CD14-positive monocyte (primary cell): ENCODE data around the gene TM9SF3. TPM values are rescaled to one million over a fixed set of nuclear protein-coding genes. Genes with fewer than 3 reads are reported as not detected.
A peak's percentile ranks its signal among the peaks of the same experiment; 100 is the strongest.

ENCODE experiments used
- DNase-seq, 3 donors: peaks; one replicate each; pipeline ENCODE4 v3.0.0-alpha.2; 2011 to 2022
- H2AFZ ChIP-seq: 2 replicates; pipeline ENCODE4 v1.6.0; 2012; ENCODE audit warnings: mild to moderate bottlenecking, low read depth, low read length, inconsistent platforms; ENCODE audit not compliant: insufficient read depth, poor library complexity, severe bottlenecking
- H3K27ac ChIP-seq, 2 donors: 1 replicate in 1 of 2; 2 replicates in 1 of 2; pipeline ENCODE4 v1.5.1; 2012 to 2013; ENCODE audit warnings: low read length in 2 of 2, control low read depth in 1 of 2, inconsistent platforms in 1 of 2, low read depth in 1 of 2, mild to moderate bottlenecking in 1 of 2
- H3K27me3 ChIP-seq, 2 donors: one replicate each; pipeline versions ENCODE4 v1.6.0 to v1.6.1; 2011 to 2013; ENCODE audit warnings: low read length in 2 of 2; ENCODE audit not compliant: control insufficient read depth in 2 of 2, insufficient read depth in 2 of 2
- H3K36me3 ChIP-seq, 2 donors: replicated peaks in 1 of 2; 1 replicate in 1 of 2; 2 replicates in 1 of 2; pipeline versions ENCODE4 v1.5.1 to v1.6.1; 2012 to 2013; ENCODE audit warnings: low read length in 2 of 2, control low read depth in 1 of 2, inconsistent platforms in 1 of 2, mild to moderate bottlenecking in 1 of 2; ENCODE audit not compliant: insufficient read depth in 2 of 2, control insufficient read depth in 1 of 2
- H3K4me1 ChIP-seq, 2 donors: 1 replicate in 1 of 2; 2 replicates in 1 of 2; pipeline versions ENCODE4 v1.5.1 to v1.6.1; 2012 to 2013; ENCODE audit warnings: low read length in 2 of 2, control low read depth in 1 of 2, inconsistent platforms in 1 of 2, mild to moderate bottlenecking in 1 of 2, moderate library complexity in 1 of 2; ENCODE audit not compliant: insufficient read depth in 2 of 2, control insufficient read depth in 1 of 2
- H3K4me2 ChIP-seq: replicated peaks from 2 replicates; pipeline ENCODE3; 2012; ENCODE audit warnings: low read length, moderate library complexity, mild to moderate bottlenecking; ENCODE audit not compliant: poor library complexity, severe bottlenecking; ENCODE audit errors: extremely low read depth
- H3K4me3 ChIP-seq, 3 experiments: fragments of 200-600 bp in 1 of 3; sonication (generic) in 1 of 3; replicated peaks in 1 of 3; 1 replicate in 2 of 3; 2 replicates in 1 of 3; pipeline ENCODE4 v1.5.1; 2011 to 2013; ENCODE audit warnings: low read length in 3 of 3, mild to moderate bottlenecking in 3 of 3, control low read depth in 2 of 3, low read depth in 2 of 3, inconsistent platforms in 1 of 3, moderate library complexity in 1 of 3
- H3K79me2 ChIP-seq: 2 replicates; pipeline ENCODE4 v1.6.0; 2012; ENCODE audit warnings: mild to moderate bottlenecking, control low read depth, inconsistent platforms, low read length, moderate library complexity; ENCODE audit not compliant: insufficient read depth
- H3K9ac ChIP-seq: 2 replicates; pipeline ENCODE4 v1.6.0; 2017; ENCODE audit warnings: low read length, mild to moderate bottlenecking; ENCODE audit not compliant: insufficient read depth, poor library complexity, severe bottlenecking
- H3K9me3 ChIP-seq, 2 donors: replicated peaks in 1 of 2; 1 replicate in 1 of 2; 2 replicates in 1 of 2; pipeline versions ENCODE4 v1.5.1 to v1.6.1; 2012 to 2013; ENCODE audit warnings: low read length in 2 of 2, control low read depth in 1 of 2; ENCODE audit not compliant: control insufficient read depth in 1 of 2, insufficient read depth in 1 of 2
- H4K20me1 ChIP-seq: 2 replicates; pipeline ENCODE4 v1.6.0; 2012; ENCODE audit warnings: mild to moderate bottlenecking, low read length, control low read depth, moderate library complexity; ENCODE audit not compliant: insufficient read depth
- H3K27ac Mint-ChIP-seq, 7 donors: one replicate each; pipeline ENCODE4 v1.8.0; 2020; ENCODE audit warnings: mild to moderate bottlenecking in 7 of 7, mixed read lengths in 7 of 7, moderate library complexity in 6 of 7, inconsistent platforms in 2 of 7
- H3K27me3 Mint-ChIP-seq, 3 donors: one replicate each; pipeline ENCODE4 v1.8.0; 2021 to 2022; ENCODE audit warnings: low read depth in 3 of 3, mild to moderate bottlenecking in 3 of 3, mixed read lengths in 3 of 3, moderate library complexity in 3 of 3, inconsistent platforms in 1 of 3
- H3K36me3 Mint-ChIP-seq, 2 donors: one replicate each; pipeline ENCODE4 v1.8.0; 2020; ENCODE audit warnings: mixed read lengths in 2 of 2, inconsistent platforms in 1 of 2, mild to moderate bottlenecking in 1 of 2
- H3K4me1 Mint-ChIP-seq: one replicate; pipeline ENCODE4 v1.8.0; 2020; ENCODE audit warnings: mild to moderate bottlenecking, mixed read lengths
- H3K4me3 Mint-ChIP-seq, 2 donors: one replicate each; pipeline ENCODE4 v1.8.0; 2020; ENCODE audit warnings: mild to moderate bottlenecking in 2 of 2, mixed read lengths in 2 of 2, moderate library complexity in 1 of 2
- H3K9me3 Mint-ChIP-seq, 7 donors: one replicate each; pipeline ENCODE4 v1.8.0; 2020 to 2022; ENCODE audit warnings: mixed read lengths in 7 of 7, mild to moderate bottlenecking in 6 of 7, moderate library complexity in 6 of 7, inconsistent platforms in 2 of 7
- WGBS: methylation state at CpG from one replicate; pipeline ENCODE4 v1.1.5; 2013; ENCODE audit warnings: missing lambda C conversion rate; ENCODE audit not compliant: insufficient coverage; 5-methylcytosine and 5-hydroxymethylcytosine counted together
- intact Hi-C, 2 donors: fragments of 100-400 bp; cut with micrococcal nuclease; formaldehyde crosslinking; loops; one replicate each; pipeline versions ENCODE4 v1.15.0 to v1.15.1; 2023
- polyA plus RNA-seq, 3 donors: library from polyadenylated mRNA; depleted of rRNA in 1 of 3; unstranded in 2 of 3; stranded (reverse) in 1 of 3; fragments of 300-500 nt in 2 of 3; fragments of >200 nt in 1 of 3; fragmentation: Illumina TruSeq in 2 of 3; gene quantifications; 1 replicate in 2 of 3; 2 replicates in 1 of 3; pipeline ENCODE4 v1.2.3, GENCODE V29; 2012 to 2021
- TF ChIP-seq, protein P1 (sequence below): fragments of 200-600 bp; IDR thresholded peaks from one replicate; pipeline ENCODE4 v1.8.0; 2022; ENCODE audit warnings: antibody characterized with exemption, mild to moderate bottlenecking

The TM9SF3 gene
- polyA plus RNA-seq, 3 donors: 23.9 to 67.1 (median 59.9) TPM

DNA sequence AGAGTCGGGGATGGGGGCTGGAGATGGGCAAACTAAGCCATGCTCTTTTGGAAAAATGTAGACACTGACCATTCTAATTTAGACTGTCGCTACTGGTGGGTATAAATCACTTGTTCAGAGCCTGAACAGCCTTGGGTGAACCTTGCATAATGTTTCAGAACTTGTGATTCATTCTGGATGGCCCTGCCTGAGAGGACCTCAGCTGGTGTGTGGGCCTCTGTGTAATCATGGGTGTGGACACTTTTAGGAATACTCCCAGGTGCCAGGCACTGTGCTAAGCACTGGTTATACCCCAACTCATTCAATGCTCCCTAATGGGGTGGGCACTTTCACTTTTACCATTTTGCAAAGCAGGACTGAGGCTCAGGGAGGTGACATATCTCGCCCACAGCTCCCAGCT is 26.8 kb upstream of the TM9SF3 start:
- no peak overlapping the region for H3K4me3 Mint-ChIP-seq
- H3K9ac ChIP-seq: no peak overlapping the region
- H3K27me3 ChIP-seq: no peaks in the 10 kb centered on the region
- H3K27ac Mint-ChIP-seq: peak overlapping the region in 1 of 7 donors; percentile 13
- H3K4me1 Mint-ChIP-seq: peaks cover 1% of the 10 kb centered on the region
- H3K27ac ChIP-seq: peak overlapping the region in 1 of 2 donors; percentile 28
- no peak overlapping the region for H2AFZ ChIP-seq
- H3K36me3 Mint-ChIP-seq: peaks cover 91 to 98% of the 10 kb centered on the region in 2 donors
- H3K79me2 ChIP-seq: peaks cover 4% of the 10 kb centered on the region
- WGBS: 100% methylated on average over 1 of the region's 3 CpGs
- TF ChIP-seq, protein P1, sequence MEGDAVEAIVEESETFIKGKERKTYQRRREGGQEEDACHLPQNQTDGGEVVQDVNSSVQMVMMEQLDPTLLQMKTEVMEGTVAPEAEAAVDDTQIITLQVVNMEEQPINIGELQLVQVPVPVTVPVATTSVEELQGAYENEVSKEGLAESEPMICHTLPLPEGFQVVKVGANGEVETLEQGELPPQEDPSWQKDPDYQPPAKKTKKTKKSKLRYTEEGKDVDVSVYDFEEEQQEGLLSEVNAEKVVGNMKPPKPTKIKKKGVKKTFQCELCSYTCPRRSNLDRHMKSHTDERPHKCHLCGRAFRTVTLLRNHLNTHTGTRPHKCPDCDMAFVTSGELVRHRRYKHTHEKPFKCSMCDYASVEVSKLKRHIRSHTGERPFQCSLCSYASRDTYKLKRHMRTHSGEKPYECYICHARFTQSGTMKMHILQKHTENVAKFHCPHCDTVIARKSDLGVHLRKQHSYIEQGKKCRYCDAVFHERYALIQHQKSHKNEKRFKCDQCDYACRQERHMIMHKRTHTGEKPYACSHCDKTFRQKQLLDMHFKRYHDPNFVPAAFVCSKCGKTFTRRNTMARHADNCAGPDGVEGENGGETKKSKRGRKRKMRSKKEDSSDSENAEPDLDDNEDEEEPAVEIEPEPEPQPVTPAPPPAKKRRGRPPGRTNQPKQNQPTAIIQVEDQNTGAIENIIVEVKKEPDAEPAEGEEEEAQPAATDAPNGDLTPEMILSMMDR: no peak
- no peaks in the 10 kb centered on the region for H3K4me1 ChIP-seq
- H3K27me3 Mint-ChIP-seq: peaks cover 0 to 4% (median 1%) of the 10 kb centered on the region in 3 donors
- intact Hi-C loops: no loop called here
- DNase-seq: no peak
- H3K9me3 Mint-ChIP-seq: no peaks in the 10 kb centered on the region
- peaks cover 94 to 97% of the 10 kb centered on the region in 2 donors for H3K36me3 ChIP-seq
- no peak overlapping the region for H3K4me2 ChIP-seq
- no peak overlapping the region for H3K4me3 ChIP-seq
- H3K9me3 ChIP-seq: no peaks in the 10 kb centered on the region
- peaks cover 96% of the 10 kb centered on the region for H4K20me1 ChIP-seq

DNA sequence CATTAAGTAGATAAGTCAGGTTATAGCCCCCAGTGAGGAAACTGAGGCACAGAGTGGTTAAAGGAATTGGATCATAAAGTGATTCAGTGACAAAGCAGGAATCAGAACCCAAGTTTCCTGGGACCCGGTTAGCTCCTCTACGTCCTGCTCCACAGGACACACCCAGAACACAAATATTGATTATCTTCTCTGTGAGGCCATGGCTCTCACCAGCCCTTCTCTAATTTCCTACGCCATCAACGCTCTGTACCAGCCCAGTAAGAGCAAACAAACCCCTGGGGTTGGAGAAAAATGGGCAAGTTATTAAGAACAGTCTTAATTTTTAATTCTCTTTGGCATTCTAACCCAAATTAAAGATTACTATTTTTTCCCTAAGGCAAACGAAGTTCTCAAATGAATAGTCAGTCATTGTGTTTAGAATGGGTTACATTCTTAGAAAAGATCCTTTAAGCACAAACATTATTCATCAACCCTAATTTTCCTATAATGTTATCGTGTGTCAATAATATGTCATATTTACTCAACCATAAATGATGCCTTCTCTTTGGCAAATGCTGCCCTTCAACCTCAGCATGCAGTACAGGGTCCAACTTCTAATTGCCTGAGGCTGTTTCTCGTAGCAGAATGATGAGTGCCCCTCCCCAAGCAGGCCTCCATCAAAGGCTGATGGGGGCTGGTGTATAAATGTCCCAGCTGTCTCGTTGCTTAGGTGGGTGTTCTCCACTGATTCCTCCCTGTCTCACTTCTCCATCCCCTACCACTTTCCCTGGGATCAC is 25.4 kb upstream of the TM9SF3 start:
- no peaks in the 10 kb centered on the region for H3K27me3 ChIP-seq
- peaks cover 96% of the 10 kb centered on the region for H4K20me1 ChIP-seq
- no peaks in the 10 kb centered on the region for H3K9me3 ChIP-seq
- 100% methylated on average over 2 of the region's 8 CpGs for WGBS
- TF ChIP-seq, protein P1: no peak
- no peaks in the 10 kb centered on the region for H3K4me1 ChIP-seq
- Mint-ChIP-seq H3K4me1 (peaks cover 1% of the 10 kb centered on the region), H3K9me3 (no peaks in the 10 kb centered on the region), H3K27ac (peak overlapping the region in 1 of 7 donors; percentile 38), H3K4me3 (no peak overlapping the region), H3K36me3 (peaks cover 91 to 98% of the 10 kb centered on the region in 2 donors), H3K27me3 (peaks cover 0 to 2% (median 1%) of the 10 kb centered on the region in 3 donors)
- no peak for DNase-seq
- no peak overlapping the region for H3K4me2 ChIP-seq
- intact Hi-C loops: no loop called here
- H3K4me3 ChIP-seq: no peak overlapping the region
- no peak overlapping the region for H3K9ac ChIP-seq
- no peak overlapping the region for H3K27ac ChIP-seq
- H3K79me2 ChIP-seq: peaks cover 4% of the 10 kb centered on the region
- no peak overlapping the region for H2AFZ ChIP-seq
- peaks cover 94 to 97% of the 10 kb centered on the region in 2 donors for H3K36me3 ChIP-seq
